GM18867 (cell line): ENCODE results near the gene AREL1.

Source experiments
- ATAC-seq: cut with Tn5 transposase; IDR thresholded peaks from one replicate; pipeline ENCODE4 v1.9.1; 2021; ENCODE audit warnings: mild to moderate bottlenecking, moderate library complexity; ENCODE audit not compliant: unreplicated experiment

The AREL1 gene

DNA sequence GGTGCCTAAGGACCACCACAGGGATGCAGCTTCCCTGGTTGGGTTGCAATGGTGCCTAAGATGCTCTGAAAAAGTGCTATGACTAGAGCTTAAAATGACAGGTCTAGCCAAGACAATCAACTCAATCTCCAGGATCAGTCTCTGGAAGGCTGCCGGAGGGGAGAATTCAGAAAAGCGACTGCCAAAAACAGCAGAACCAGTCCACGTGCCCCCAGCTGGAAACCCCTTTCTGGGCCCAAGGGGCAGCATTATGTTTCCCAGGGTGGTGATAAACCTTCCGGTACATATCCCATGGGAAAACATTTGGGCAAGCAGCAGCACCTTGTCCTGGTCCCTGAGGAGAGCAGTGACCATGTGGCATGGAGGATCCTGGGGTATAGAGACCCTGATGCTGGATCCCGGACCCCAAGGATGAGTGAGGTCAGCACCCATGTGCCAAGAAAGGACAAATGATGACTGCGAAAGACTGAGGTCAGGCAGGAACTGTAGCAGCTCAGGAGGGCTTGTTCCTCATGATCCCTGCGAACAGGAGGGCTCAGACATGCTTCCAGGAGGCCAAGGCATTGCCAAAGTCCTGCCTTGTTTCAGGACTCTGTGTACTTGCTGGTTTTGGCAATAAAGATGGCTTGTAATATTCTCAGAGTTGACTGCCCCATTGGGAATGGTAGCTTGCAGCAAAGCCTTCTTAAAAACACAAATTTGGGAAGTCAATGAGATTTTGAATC, 51.0 kb downstream of the AREL1 start:
- ATAC-seq: no peak

DNA sequence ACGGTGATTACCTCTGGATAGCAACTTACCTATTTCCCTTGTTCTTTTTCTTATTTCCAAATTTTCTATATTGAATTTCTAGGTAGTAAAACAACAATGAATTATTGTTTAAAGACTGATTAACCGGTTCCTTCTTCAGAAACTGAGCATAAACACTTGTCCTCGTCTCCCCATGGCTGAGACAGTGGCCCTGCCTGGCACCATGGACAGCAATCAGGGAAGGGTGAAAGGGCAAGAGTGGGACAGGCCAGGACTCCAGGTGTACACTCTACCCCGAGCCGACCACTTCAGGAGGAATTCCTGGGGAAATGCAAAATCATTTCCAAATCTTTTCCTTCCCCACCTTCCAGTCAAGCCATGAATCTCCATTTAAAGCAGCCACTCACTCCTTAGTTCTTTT, 52.0 kb downstream of the AREL1 start:
- no peak for ATAC-seq

DNA sequence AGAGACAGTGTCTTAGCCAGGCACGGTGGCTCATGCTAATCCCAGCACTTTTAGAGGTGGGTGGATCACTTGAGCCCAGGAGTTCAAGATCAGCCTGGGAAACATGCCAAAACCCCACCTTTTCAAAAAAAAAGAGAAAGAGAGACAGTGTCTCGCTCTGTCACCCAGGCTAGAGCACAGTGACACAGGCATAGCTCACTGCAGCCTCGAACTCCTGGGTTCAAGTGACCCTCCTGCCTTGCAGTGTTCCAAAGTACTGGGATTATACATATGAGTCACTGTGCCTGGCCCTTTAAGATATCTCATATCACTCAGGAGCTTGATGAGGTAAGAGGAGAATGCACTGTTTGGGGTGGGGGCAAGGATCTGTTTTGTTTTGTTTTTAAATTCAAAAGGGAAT, 52.7 kb downstream of the AREL1 start:
- ATAC-seq: no peak

DNA sequence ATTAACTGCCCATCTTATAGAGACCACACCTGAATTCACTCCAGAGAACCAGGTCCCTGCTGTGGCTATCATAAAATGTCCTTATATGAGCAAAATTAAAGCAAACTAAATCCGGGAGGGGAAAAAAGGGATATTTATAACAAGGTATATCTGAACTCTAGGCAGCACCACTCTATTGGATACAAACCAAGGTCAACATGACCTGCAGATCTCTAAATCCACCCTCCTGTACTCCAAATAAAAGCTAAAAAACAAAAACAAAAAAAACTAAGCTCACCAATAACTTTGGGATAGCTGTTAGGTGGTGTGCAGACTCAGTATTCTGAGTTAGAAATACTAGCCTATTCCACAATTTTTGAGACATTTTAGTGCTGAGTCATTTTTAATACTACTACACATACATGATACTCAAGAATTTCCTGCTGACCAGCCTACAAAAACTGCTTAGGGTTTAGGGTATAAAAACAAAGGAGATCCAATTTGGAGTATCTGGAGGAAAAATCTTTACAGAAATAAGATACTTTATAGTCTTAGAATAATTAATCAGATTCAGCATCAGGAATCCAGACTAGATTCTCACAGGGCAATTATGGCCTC, 54.2 kb downstream of the AREL1 start:
- ATAC-seq: no peak

GRCh38 chr14:74656964-74657363, 55.9 kb downstream of the AREL1 start:
- no peak for ATAC-seq

DNA sequence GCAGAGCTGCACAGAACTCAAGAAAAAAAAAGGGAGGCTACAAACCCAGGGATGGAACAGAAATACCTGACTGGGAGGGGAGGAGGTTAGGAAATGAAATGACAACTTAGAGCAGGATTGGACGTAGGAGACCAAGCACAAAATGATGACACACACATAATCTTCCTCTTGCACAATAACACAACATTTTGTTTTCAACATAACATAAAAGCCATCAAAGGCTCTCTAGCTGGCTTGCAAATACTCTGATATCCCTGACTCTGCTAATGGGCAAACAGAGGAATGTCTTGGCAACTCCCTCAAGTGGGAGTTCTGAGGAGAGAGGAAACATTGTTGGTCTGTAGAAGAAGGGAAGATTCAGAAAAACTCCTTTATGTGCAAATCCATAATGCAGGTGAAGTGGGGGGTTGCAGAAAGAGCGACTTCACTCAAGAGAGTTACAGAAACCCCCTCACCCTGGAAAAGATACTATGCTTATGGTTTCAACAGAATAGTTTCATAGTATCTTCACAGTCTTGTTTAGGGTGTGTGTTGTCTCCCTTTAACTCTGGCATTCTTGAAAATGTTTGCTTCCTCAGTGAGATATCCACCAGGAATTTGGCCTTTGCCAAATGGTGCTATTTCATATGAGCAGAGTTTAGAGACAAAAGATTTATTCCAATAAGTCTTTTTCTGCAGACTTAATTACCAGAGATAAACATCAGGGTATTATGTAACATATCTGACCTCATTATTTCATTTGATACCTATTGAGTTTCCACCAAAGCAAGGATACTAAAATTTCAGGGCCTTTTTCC, 57.1 kb downstream of the AREL1 start:
- no peak for ATAC-seq

GRCh38 chr14:74654931-74655330, 57.9 kb downstream of the AREL1 start:
- ATAC-seq: no peak

DNA sequence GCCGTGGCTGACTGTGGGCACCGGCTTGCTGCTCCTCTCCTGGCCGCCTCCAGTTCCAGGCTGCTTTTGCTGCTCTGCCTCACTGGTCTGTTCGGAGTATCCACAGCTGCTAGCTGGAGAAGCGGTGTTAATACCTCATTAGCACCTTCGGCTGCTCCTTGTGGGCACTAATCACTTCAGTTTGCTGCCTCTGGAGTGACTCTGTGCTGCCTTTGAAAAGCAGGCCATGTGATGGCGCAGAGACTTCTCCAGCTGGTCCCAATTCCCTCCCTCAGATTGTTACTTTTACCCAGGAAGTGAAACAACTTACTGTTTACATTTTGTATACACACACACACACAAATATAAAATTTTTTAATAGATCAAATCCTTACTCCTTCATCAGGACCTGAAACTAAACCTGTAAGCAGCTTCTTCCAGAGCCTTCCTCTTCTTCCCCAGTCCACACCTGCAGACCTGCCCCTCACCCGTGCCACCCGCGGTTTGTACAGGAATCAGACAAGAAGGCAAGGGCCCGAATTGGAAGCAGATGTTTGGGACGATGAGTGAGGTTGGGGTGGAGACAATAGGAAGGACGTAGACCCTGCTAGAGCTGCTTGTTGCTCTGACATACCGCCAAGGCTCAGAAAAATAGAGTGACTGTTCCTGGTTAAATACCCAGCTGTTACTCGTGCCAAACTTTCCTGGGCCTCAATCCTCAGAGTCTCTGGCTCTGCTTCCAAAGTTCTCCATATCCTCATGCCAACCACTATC, 59.3 kb downstream of the AREL1 start:
- no peak for ATAC-seq

GRCh38 chr14:74652541-74652940, 60.3 kb downstream of the AREL1 start:
- ATAC-seq: no peak

DNA sequence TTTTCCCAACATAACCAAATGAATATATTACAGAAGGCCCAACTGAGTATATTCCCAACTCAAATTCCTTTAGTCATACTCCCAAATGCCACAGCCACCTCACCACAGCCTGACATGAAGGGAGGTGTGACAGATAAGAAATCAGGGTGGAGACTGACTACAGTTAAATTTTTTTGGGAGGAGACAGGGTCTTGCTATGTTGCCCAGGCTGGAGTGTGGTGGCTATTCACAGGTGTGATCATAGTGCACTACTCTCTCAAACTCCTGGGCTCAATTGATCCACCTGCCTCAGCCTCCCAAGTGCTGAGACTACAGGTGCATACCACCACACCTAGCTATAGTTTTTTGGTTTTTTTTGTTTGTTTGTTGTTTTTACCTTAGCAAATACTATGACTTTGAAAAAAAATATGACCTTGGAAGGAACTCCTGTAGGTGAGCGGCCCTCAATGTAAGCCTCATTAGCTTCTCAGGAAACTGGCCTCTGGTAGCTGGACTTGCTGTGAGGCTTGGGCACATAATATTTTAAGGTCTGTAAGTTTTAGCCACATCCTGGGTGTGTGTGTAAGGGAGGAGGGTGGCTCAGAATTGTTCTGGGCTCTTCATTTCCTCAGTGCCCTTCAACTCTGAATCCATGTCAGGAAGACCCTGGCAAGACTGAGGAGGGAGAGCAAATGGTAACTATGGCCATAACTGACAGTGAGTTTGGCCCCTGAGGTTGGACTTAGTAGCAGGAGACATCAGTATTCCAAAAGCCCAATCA, 61.8 kb downstream of the AREL1 start:
- ATAC-seq: no peak

DNA sequence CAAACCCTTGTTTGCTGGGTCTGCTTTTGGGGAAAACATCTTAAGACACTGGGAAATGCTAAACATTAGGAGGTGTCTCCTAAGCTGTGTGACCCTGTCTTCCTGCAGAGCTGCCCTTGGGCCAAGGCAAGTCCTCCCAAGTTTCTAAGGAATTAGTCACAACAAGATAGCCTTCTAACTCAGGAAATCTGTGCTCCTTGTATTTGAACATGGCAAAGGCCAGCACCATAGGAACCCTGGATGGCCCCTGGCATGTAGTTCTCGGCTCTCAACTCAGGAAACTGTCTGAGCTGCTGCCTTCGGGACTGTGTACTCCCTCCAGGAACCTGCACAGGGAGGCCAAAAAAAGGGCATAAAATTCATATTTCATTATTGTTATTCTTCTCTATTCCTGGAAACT, 63.2 kb downstream of the AREL1 start:
- no peak for ATAC-seq

- ATAC-seq: no peak
Measured at GRCh38 chr14:74649167-74649566, 63.7 kb downstream of the AREL1 start.

GRCh38 chr14:74648601-74649000, 64.3 kb downstream of the AREL1 start:
- ATAC-seq: no peak

DNA sequence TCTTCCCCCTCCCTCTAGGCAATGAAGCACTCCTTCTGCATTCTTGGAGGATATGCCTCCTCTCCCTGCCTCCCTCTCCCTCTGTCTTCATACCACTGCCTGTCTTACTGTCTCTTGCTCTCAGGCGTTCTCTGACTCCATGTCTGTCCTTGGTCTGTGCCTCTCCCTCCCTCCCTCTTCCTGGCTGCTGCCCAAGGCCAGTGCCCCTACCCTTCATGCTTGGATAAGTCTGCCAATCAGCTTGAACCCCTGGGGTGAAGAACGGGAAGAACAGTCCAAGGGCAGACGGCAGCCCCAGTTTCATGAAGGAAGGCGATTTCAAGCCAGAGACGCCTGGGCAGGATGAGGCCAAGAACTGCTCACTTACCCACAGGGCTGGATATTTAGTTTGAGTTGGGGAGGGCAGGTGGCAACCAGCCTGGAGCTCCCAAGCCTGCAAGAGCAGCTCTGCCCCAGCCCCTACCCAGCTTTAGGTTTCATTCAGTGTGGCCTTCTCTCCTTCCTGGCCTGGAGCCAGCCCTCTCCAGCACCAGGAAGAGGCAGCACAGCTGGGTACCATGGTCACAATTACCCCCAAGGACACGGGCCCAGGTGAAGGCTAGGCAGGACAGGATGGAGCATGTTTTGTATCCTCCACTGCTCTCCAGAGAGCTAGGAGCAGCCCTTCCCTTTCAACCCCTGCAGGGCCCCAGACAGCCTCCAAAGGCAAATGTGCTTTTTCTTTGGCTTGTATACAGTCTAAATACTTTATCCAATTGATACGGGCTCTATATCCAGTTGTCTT, 65.0 kb downstream of the AREL1 start:
- no peak for ATAC-seq

DNA sequence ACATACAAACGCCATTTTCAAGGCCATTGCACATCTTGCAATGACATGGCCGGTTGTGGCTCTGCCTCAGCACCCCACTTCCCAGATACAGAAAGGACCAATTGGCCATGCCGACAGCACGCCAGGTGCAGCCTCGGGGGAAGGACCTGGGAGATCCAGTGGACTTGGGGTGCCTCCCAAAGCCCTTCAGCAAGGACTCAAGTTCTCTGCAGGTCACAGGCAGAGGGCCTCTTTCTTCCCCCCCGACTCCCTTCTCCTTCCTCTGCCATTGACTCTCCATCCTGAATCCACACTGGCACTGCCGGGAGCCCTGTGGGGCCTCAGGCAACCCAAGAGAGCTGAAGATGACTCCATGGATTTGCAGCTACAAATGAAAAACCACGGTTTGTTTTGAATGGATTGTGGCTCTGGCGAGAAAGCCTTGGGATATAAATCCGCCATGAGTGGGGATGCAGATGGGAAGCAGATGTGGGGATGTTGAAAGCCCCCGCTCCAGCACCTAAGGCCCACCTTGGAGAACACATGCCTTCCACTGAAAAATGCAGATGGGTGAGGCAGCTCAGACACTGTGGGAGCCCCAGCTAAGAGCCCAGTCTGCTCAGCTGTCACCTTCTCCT, 65.7 kb downstream of the AREL1 start:
- ATAC-seq: no peak

GRCh38 chr14:74645756-74646470, 67.0 kb downstream of the AREL1 start:
- no peak for ATAC-seq

DNA sequence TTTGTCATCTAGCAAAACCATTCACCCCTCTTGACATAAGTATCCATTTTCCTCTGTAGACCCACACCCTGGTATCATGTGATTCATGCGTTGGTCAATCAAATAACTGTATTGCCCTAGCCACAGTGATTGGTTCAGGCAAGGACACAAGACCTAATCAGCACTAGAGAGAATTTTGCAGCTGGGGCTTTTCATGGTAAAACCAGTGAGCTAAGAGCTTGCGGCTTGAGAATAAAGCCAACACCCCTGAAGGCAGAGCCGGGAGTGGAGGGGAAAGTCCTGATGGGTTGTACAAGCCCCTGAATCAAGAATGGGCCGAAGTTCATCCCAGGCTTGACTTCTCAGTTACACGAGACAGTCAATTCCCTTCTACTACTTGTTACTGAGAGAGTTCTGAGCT, 67.6 kb downstream of the AREL1 start:
- no peak for ATAC-seq

DNA sequence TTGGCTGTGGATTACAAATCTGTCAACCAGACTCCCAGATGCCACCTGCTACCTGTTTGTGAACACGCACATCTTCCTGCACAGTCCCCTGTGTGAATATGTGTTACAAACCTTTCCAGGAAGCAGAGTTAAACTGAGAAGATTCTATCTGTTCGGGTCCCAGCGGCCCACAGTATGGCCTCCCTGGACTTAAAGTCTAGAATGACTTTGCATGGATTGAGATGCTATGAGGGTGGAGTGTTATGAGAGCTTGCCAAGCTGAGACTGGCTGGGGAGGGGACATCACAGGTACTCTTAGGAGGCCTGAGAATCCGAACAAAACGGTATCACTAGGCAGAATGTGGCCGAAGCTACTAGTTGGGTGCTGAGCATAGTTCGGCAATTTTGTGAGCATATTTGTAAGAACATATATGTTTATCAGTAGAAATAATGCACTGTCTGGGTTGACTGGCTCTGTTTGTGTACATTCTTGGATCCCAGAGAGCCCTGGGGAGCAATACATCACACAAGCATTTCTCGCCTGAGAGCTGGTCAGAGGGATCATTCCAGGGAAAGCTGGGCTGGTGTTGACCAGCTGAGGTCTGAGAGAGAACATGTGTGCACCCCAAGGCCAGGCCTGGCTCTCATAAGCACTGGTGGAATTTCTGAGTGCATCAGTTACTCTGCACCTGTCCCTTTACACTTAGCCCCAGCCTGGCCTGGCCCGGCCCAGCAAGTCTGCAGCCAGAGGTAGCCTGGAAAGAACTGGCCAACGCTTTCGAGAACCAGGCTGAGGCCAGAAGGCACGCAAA, 71.1 kb downstream of the AREL1 start:
- no peak for ATAC-seq
